ENCODE data around the gene POLA1.

POLA1 gene

GRCh38 chrX:24987731-24988130 lies 294.0 kb downstream of the POLA1 start:
- CTCF ChIA-PET, result no interaction called here
- TF ChIP-seq OVOL3 (tag by site-specific recombination; IDR thresholded peaks at IDR 0.05) (no peak), KLF7 (tag by site-specific recombination; IDR thresholded peaks at IDR 0.05; ENCODE audit: borderline replicate concordance) (no peak), KLF8 (tag by site-specific recombination; IDR thresholded peaks at IDR 0.05) (no peak), ZNF274 (IDR thresholded peaks at IDR 0.05; ENCODE audit: low read length) (no peak), ZNF274 (tag by site-specific recombination; IDR thresholded peaks at IDR 0.05; ENCODE audit: borderline replicate concordance) (no peak)

GRCh38 chrX:24988314-24988713 lies 294.6 kb downstream of the POLA1 start:
- TF ChIP-seq ZBTB44 (tag by site-specific recombination; IDR thresholded peaks at IDR 0.05), result peak; percentile 55; the same call in 1 of the 2 replicates
- TF ChIP-seq ZFP3 (tag by site-specific recombination; IDR thresholded peaks at IDR 0.05; ENCODE audit: low read depth), result no peak
- no peak for TF ChIP-seq ZNF692 (tag by site-specific recombination; IDR thresholded peaks at IDR 0.05)
- 0 out of 2 replicates have a peak, but pooled peaks have one; percentile 29 for TF ChIP-seq KLF1 (tag by site-specific recombination; IDR thresholded peaks at IDR 0.05)
- no peak for TF ChIP-seq SP3 (tag by site-specific recombination; IDR thresholded peaks at IDR 0.05)
- TF ChIP-seq ZNF561 (tag by site-specific recombination; IDR thresholded peaks at IDR 0.05; ENCODE audit: borderline replicate concordance), result no peak
- no peak for TF ChIP-seq ZNF629 (tag by site-specific recombination; IDR thresholded peaks at IDR 0.05)
- no peak for TF ChIP-seq ZNF169 (tag by site-specific recombination; IDR thresholded peaks at IDR 0.05)
- TF ChIP-seq ZNF704 (tag by site-specific recombination; IDR thresholded peaks at IDR 0.05), result no peak
- no peak for TF ChIP-seq ZNF157 (tag by site-specific recombination; IDR thresholded peaks at IDR 0.05)
- TF ChIP-seq ZNF394 (tag by site-specific recombination; IDR thresholded peaks at IDR 0.05; ENCODE audit: borderline replicate concordance), result no peak
- no peak for TF ChIP-seq SCRT1 (tag by site-specific recombination; IDR thresholded peaks at IDR 0.05; ENCODE audit: borderline replicate concordance)
- TF ChIP-seq ZNF426 (tag by site-specific recombination; IDR thresholded peaks at IDR 0.05), result no peak
- TF ChIP-seq BCL11B (tag by site-specific recombination; IDR thresholded peaks at IDR 0.05; ENCODE audit: low read depth), result no peak
- TF ChIP-seq ZNF645 (tag by site-specific recombination; IDR thresholded peaks at IDR 0.05), result no peak
- CTCF ChIA-PET, result no interaction called here
- H3K4me3 ChIP-seq (ENCODE audit: low read depth, low read length), result no peak overlapping the region
- no peaks in the 10 kb centered on the region for H3K9me3 ChIP-seq (ENCODE audit: control insufficient read depth, insufficient read depth, low read depth, low read length)
- H3K27ac ChIP-seq (ENCODE audit: extremely low read depth, low read depth, low read length), result no peak overlapping the region
- POLR2A ChIA-PET, result no interaction called here
- H3K4me1 ChIP-seq (ENCODE audit: control insufficient read depth, insufficient read depth, low read length), result no peaks in the 10 kb centered on the region
- peaks cover 0 to 16% of the 10 kb centered on the region in 2 experiments; a peak in 1 of 3 replicates for H3K36me3 ChIP-seq (ENCODE audit: control insufficient read depth in 2 of 2, insufficient read depth in 1 of 2, low read length in 2 of 2)

More at GRCh38 chrX:24987731-24988130, 294.0 kb downstream of the POLA1 start:
- no peaks in the 10 kb centered on the region for H3K4me1 ChIP-seq (ENCODE audit: control insufficient read depth, insufficient read depth, low read length)
- H3K27ac ChIP-seq (ENCODE audit: extremely low read depth, low read depth, low read length), result no peak overlapping the region
- no peak overlapping the region for H3K4me3 ChIP-seq (ENCODE audit: low read depth, low read length)
- H3K9me3 ChIP-seq (ENCODE audit: control insufficient read depth, insufficient read depth, low read depth, low read length), result no peaks in the 10 kb centered on the region
- H3K36me3 ChIP-seq (ENCODE audit: control insufficient read depth in 2 of 2, insufficient read depth in 1 of 2, low read length in 2 of 2), result peaks cover 0 to 16% of the 10 kb centered on the region in 2 experiments; a peak in 1 of 3 replicates
- POLR2A ChIA-PET, result no interaction called here
